Cardiac fibroblast (primary cell): ENCODE results near the gene RPL11.
A peak's percentile ranks its signal among the peaks of the same experiment; 100 is the strongest.
"Not testable (repeated sequence)": the region's sequence is repeated elsewhere in the genome, so short reads cannot be mapped to it uniquely, and the experiment has no call there.

Source experiments
- DNase-seq, 2 donors: peaks; one replicate each; pipeline versions ENCODE4 v3.0.0 to v3.0.0-alpha.2; 2010; ENCODE audit warnings: low read depth in 2 of 2
- H3K4me3 ChIP-seq, 2 donors: replicated peaks in 1 of 2; 1 replicate in 1 of 2; 2 replicates in 1 of 2; pipeline ENCODE4 v1.5.1; 2011; ENCODE audit warnings: low read depth in 2 of 2, low read length in 2 of 2, mild to moderate bottlenecking in 2 of 2, moderate library complexity in 1 of 2
- CTCF ChIP-seq: IDR thresholded peaks from one replicate; pipeline ENCODE4 v1.5.1; 2011; ENCODE audit warnings: low read depth, mild to moderate bottlenecking, low read length, inconsistent platforms

RPL11 gene

GRCh38 chr1:23727362-23727811 is 35.8 kb downstream of the RPL11 start:
- no peak for TF ChIP-seq CTCF
- H3K4me3 ChIP-seq: no peak overlapping the region
- DNase-seq: peak; percentile 85 to 94

- DNase-seq: peak; percentile 26 to 63
- no peak for TF ChIP-seq CTCF
- H3K4me3 ChIP-seq: no peak overlapping the region
These were observed 41.0 kb downstream of the RPL11 start for GRCh38 chr1:23732363-23733224.

GRCh38 chr1:23733281-23733680 is 41.7 kb downstream of the RPL11 start:
- H3K4me3 ChIP-seq, DNase-seq: not testable (repeated sequence)

GRCh38 chr1:23736437-23737134 is 45.0 kb downstream of the RPL11 start:
- no peak overlapping the region for H3K4me3 ChIP-seq
- DNase-seq: no peak
- TF ChIP-seq CTCF: no peak

GRCh38 chr1:23741609-23742008 is 50.0 kb downstream of the RPL11 start:
- no peak overlapping the region for H3K4me3 ChIP-seq
- DNase-seq: no peak
- TF ChIP-seq CTCF: no peak

GRCh38 chr1:23742670-23743286 is 51.2 kb downstream of the RPL11 start:
- peak; percentile 25 to 34 for DNase-seq
- H3K4me3 ChIP-seq: peak overlapping the region; percentile 67 to 89
- no peak for TF ChIP-seq CTCF
